Calu3 (cell line): ENCODE data around the gene SIM1. TPM values are rescaled to one million over a fixed set of nuclear protein-coding genes. Genes with fewer than 3 reads are reported as not detected.

Source experiments
- BruUV-seq: library from RNA; stranded (reverse); fragments of 400-500 nt; replicated peaks from 2 replicates; lab custom pipeline; 2021; lab: Mats Ljungman, UMichigan
- CTCF ChIA-PET: fragments of 300-600 bp; sonication (Branson Sonifier 250); formaldehyde crosslinking; loops from one replicate; lab custom pipeline; 2022; ENCODE audit warnings: antibody characterized with exemption; lab: Charles Lee
- DNase-seq: peaks from one replicate; pipeline ENCODE4 v3.0.0; 2022
- H3K27ac Mint-ChIP-seq: one replicate; pipeline ENCODE4 v1.8.0; 2022; ENCODE audit warnings: mixed read lengths; ENCODE audit not compliant: unreplicated experiment
- H3K27me3 Mint-ChIP-seq: one replicate; pipeline ENCODE4 v1.8.0; 2022; ENCODE audit warnings: mixed read lengths; ENCODE audit not compliant: unreplicated experiment
- H3K36me3 Mint-ChIP-seq: one replicate; pipeline ENCODE4 v1.8.0; 2022; ENCODE audit warnings: mild to moderate bottlenecking, moderate library complexity, mixed read lengths; ENCODE audit not compliant: insufficient read depth, unreplicated experiment
- H3K4me1 Mint-ChIP-seq: one replicate; pipeline ENCODE4 v1.8.0; 2022; ENCODE audit warnings: mild to moderate bottlenecking, low read depth, mixed read lengths; ENCODE audit not compliant: unreplicated experiment
- H3K4me3 Mint-ChIP-seq: one replicate; pipeline ENCODE4 v1.8.0; 2022; ENCODE audit warnings: mild to moderate bottlenecking, low read depth, moderate library complexity, mixed read lengths; ENCODE audit not compliant: unreplicated experiment
- H3K9me3 Mint-ChIP-seq: one replicate; pipeline ENCODE4 v1.8.0; 2022; ENCODE audit warnings: low read depth, mixed read lengths; ENCODE audit not compliant: unreplicated experiment
- CTCF ChIP-seq: fragments of 200-600 bp; IDR thresholded peaks from one replicate; pipeline ENCODE4 v1.8.0; 2022; ENCODE audit warnings: antibody characterized with exemption; ENCODE audit not compliant: unreplicated experiment
- intact Hi-C: fragments of 100-400 bp; cut with micrococcal nuclease; formaldehyde crosslinking; loops from one replicate; pipeline ENCODE4 v1.10.0; 2022; ENCODE audit not compliant: unreplicated experiment
- total RNA-seq: library from RNA; stranded (reverse); gene quantifications from 2 replicates; pipeline ENCODE4 v1.2.3, GENCODE V29; 2022

SIM1 gene
- total RNA-seq, 1 experiment from 2014 or later, result not detected

GRCh38 chr6:100465701-100466409, 1.1 kb upstream of the SIM1 start:
- intact Hi-C loops, result no loop called here
- Mint-ChIP-seq H3K27me3 (no peaks in the 10 kb centered on the region), H3K4me3 (no peak overlapping the region), H3K36me3 (peaks cover 10% of the 10 kb centered on the region), H3K4me1 (peaks cover 8% of the 10 kb centered on the region), H3K9me3 (no peaks in the 10 kb centered on the region), H3K27ac (no peak overlapping the region)
- TF ChIP-seq CTCF, result no peak
- DNase-seq, result no peak
- CTCF ChIA-PET, result no interaction called here
- no TSS peak for BruUV-seq

- no peak overlapping the region for H3K27ac Mint-ChIP-seq
- DNase-seq, result no peak
- intact Hi-C loops, result no loop called here
- H3K36me3 Mint-ChIP-seq, result peaks cover 10% of the 10 kb centered on the region
- no TSS peak for BruUV-seq
- H3K9me3 Mint-ChIP-seq, result no peaks in the 10 kb centered on the region
- no peaks in the 10 kb centered on the region for H3K27me3 Mint-ChIP-seq
- CTCF ChIA-PET, result no interaction called here
- H3K4me3 Mint-ChIP-seq, result no peak overlapping the region
- peaks cover 8% of the 10 kb centered on the region for H3K4me1 Mint-ChIP-seq
- no peak for TF ChIP-seq CTCF
These were observed 414 bp downstream of the SIM1 start for GRCh38 chr6:100464162-100464851.

GRCh38 chr6:100463630-100464161, 1.0 kb downstream of the SIM1 start:
- H3K27me3 Mint-ChIP-seq, result no peaks in the 10 kb centered on the region
- BruUV-seq, result no TSS peak
- H3K36me3 Mint-ChIP-seq, result peaks cover 10% of the 10 kb centered on the region
- peaks cover 8% of the 10 kb centered on the region for H3K4me1 Mint-ChIP-seq
- no peak overlapping the region for H3K27ac Mint-ChIP-seq
- H3K9me3 Mint-ChIP-seq, result no peaks in the 10 kb centered on the region
- no peak for DNase-seq
- TF ChIP-seq CTCF, result no peak
- no peak overlapping the region for H3K4me3 Mint-ChIP-seq
- intact Hi-C loops, result no loop called here
- CTCF ChIA-PET, result no interaction called here

- TF ChIP-seq CTCF, result no peak
- Mint-ChIP-seq H3K36me3 (peaks cover 10% of the 10 kb centered on the region), H3K9me3 (peaks cover under 1% of the 10 kb centered on the region), H3K27ac (no peak overlapping the region), H3K27me3 (no peaks in the 10 kb centered on the region), H3K4me1 (peaks cover 8% of the 10 kb centered on the region), H3K4me3 (no peak overlapping the region)
- CTCF ChIA-PET, result no interaction called here
- intact Hi-C loops, result no loop called here
- BruUV-seq, result no TSS peak
- DNase-seq, result no peak
These were observed 1.8 kb downstream of the SIM1 start for GRCh38 chr6:100462706-100463629.
